Measurements from ENCODE around the gene GPR18.
"Not testable (repeated sequence)": the region's sequence is repeated elsewhere in the genome, so short reads cannot be mapped to it uniquely, and the experiment has no call there.

Gene GPR18

DNA sequence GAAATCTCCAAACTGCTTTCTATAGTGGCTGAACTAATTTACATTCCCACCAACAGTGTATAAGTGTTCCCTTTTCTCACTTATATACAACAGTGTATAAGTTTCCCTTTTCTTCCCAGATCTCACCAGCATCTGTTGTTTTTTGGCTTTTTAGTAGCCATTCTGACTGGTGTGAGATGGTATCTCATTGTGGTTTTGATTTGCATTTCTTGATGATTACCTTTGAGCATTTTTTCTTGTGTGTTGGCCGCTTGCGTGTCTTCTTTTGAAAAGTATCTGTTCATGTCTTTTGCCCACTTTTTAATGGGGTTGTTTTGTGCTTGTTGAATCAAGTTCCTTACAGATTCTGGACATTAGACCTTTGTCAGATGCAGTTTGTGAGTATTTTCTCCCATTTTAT lies 8.6 kb downstream of the GPR18 start:
- not testable (repeated sequence) for H3K27ac ChIP-seq (ENCODE audit: low read length); H3K4me3 ChIP-seq (ENCODE audit: low read length); H3K36me3 ChIP-seq (ENCODE audit: insufficient read depth, low read depth, low read length); H3K4me1 ChIP-seq (ENCODE audit: insufficient read depth, low read length); H3K9me3 ChIP-seq (ENCODE audit: insufficient read depth, low read depth, low read length); H3K9ac ChIP-seq (ENCODE audit: low read depth, low read length); H3K27me3 ChIP-seq (ENCODE audit: insufficient read depth, low read length)

DNA sequence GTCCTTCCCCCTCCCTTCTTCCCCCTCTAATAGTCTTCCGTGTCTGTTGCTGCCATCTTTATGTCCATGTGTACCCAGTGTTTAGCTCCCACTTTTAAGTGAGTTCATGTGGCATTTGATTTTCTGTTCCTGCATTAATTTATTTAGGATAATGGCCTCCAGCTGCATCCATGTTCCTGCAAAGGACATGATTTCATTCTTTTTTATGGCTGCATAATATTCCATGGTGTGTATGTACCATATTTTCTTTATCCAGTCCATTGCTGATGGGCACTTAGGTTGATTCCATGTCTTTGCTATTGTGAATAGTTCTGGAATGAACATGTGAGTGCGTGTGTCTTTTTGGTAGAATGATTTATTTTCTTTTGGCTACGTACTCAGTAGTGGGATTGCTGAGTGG lies 9.0 kb downstream of the GPR18 start:
- H3K9me3 ChIP-seq (ENCODE audit: insufficient read depth, low read depth, low read length); H3K4me3 ChIP-seq (ENCODE audit: low read length); H3K27ac ChIP-seq (ENCODE audit: low read length); H3K4me1 ChIP-seq (ENCODE audit: insufficient read depth, low read length); H3K27me3 ChIP-seq (ENCODE audit: insufficient read depth, low read length); H3K9ac ChIP-seq (ENCODE audit: low read depth, low read length): not testable (repeated sequence)
- peaks cover 12% of the 10 kb centered on the region for H3K36me3 ChIP-seq (ENCODE audit: insufficient read depth, low read depth, low read length)

DNA sequence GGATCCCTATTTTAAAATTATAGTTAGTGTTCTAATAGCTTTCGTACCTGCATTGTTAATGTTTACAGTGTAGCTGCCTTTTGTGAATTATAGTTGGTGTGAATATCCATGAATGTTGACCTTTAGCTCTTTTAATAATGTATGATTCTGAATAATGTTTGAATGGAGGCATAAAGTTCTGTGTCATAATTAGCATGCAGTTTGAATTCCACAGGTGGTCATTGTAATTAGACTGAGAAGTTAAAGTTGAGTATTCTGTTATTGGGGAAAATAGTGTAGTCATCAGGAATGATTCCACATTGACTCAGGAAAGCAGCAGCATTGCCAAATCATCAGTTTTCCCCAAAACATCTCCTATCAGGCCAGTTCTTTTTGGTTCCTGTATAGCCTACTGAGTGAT lies 12.1 kb downstream of the GPR18 start:
- Histone ChIP-seq H3K27me3 (ENCODE audit: insufficient read depth, low read length) (no peaks in the 10 kb centered on the region), H3K4me1 (ENCODE audit: insufficient read depth, low read length) (0 out of 2 replicates have a peak, but pooled peaks cover 1% of the 10 kb centered on the region), H3K9ac (ENCODE audit: low read depth, low read length) (no peak overlapping the region), H3K4me3 (ENCODE audit: low read length) (no peak overlapping the region), H3K27ac (ENCODE audit: low read length) (no peak overlapping the region), H3K36me3 (ENCODE audit: insufficient read depth, low read depth, low read length) (peaks cover 28% of the 10 kb centered on the region), H3K9me3 (ENCODE audit: insufficient read depth, low read depth, low read length) (0 out of 2 replicates have a peak, but pooled peaks cover 3% of the 10 kb centered on the region)

DNA sequence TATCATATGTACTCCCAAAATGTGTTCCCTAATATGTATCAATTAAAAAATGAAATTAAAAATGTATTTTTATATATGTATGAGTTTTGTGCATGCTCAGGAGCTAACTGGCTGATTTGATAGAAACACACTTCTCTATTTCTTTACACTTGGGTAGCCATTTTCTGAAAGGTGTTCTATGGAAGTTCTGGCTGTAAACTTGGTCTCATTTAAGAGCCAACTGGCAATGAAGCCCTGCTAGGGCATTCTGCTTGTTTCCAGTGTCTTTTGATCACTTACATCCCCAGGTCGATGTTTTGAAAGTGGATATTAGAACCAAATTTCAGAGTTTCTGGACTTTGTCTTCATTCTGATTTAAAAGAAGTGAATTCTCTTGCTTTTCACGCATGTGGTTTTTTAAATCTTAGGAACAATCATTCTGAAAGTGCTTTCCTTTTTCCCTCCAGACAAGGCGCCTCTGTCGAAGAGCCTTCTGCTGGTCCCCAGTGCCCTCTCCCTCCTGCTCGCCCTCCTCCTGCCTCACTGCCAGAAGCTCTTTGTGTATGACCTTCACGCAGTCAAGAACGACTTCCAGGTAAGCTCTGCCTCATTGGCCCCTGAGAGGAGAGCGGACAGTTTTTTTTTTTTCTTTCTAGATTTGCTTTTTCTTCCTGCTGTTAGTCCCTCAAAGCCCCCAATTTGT lies 20.1 kb downstream of the GPR18 start:
- no peak overlapping the region for H3K4me3 ChIP-seq (ENCODE audit: low read length)
- peaks cover 38% of the 10 kb centered on the region for H3K36me3 ChIP-seq (ENCODE audit: insufficient read depth, low read depth, low read length)
- 0 out of 2 replicates have a peak, but pooled peaks cover 3% of the 10 kb centered on the region for H3K9me3 ChIP-seq (ENCODE audit: insufficient read depth, low read depth, low read length)
- H3K9ac ChIP-seq (ENCODE audit: low read depth, low read length) = no peak overlapping the region
- H3K27ac ChIP-seq (ENCODE audit: low read length) = no peak overlapping the region
- H3K27me3 ChIP-seq (ENCODE audit: insufficient read depth, low read length) = no peaks in the 10 kb centered on the region
- H3K4me1 ChIP-seq (ENCODE audit: insufficient read depth, low read length) = no peaks in the 10 kb centered on the region

DNA sequence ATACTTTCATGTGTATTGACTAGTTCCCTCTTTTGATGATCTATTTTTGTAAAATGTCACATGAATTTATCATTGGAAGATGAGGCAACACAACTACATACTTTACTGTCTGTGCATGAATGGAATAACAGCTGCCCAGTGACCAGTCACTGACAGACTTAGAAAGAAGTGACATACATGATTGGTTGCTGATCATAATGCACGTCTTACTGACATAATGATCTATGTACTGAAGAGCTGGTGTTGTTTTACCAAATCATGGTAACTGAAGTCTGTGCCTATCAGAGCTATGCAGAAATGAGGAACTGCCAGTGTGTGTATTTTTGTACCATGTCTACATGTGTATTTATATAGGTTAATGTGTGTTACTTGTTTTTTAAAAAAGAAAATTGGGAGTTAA lies 26.5 kb downstream of the GPR18 start:
- Histone ChIP-seq H3K4me3 (ENCODE audit: low read length) (no peak overlapping the region), H3K9me3 (ENCODE audit: insufficient read depth, low read depth, low read length) (no peaks in the 10 kb centered on the region), H3K27me3 (ENCODE audit: insufficient read depth, low read length) (no peaks in the 10 kb centered on the region), H3K4me1 (ENCODE audit: insufficient read depth, low read length) (no peaks in the 10 kb centered on the region; the same call in 1 of the 2 replicates), H3K27ac (ENCODE audit: low read length) (no peak overlapping the region), H3K9ac (ENCODE audit: low read depth, low read length) (no peak overlapping the region), H3K36me3 (ENCODE audit: insufficient read depth, low read depth, low read length) (no peaks in the 10 kb centered on the region)

DNA sequence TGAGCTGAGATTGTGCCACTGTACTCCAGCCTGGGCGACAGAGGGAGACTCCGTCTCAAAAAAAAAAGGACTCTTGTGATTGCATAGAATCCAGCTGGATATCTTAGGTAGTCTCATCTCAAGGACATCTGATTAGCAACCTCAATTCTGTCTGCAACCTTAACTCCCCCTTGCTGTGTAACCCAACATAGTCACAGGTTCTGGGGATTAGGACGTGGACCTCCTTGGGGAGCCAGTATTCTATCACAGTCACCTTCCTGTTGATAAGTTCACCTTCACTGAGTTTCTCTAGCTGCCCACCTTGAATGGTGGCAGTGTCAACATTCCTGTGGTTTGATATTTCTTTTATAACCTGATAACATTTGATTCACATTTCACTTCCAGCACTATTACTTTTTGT lies 27.2 kb downstream of the GPR18 start:
- H3K9ac ChIP-seq (ENCODE audit: low read depth, low read length) = no peak overlapping the region
- H3K9me3 ChIP-seq (ENCODE audit: insufficient read depth, low read depth, low read length) = no peaks in the 10 kb centered on the region
- H3K27ac ChIP-seq (ENCODE audit: low read length) = no peak overlapping the region
- H3K4me1 ChIP-seq (ENCODE audit: insufficient read depth, low read length) = no peaks in the 10 kb centered on the region; the same call in 1 of the 2 replicates
- H3K4me3 ChIP-seq (ENCODE audit: low read length) = no peak overlapping the region
- H3K27me3 ChIP-seq (ENCODE audit: insufficient read depth, low read length) = no peaks in the 10 kb centered on the region
- H3K36me3 ChIP-seq (ENCODE audit: insufficient read depth, low read depth, low read length) = no peaks in the 10 kb centered on the region

DNA sequence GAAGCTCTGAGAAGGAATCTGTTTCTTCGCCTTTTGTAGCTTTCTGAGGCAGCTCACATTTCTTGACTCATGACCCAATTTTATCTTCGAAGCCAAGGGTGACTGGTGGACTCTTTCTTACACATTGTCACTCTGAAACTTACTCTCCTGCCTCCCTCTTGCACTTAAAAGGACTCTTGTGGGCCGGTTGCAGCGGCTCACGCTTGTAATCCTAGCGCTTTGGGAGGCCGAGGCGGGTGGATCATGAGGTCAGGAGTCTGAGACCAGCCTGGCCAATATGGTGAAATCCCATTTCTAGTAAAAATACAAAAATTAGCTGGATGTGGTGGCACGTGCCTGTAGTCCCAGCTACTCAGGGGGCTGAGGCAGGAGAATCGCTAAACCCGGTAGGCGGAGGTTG lies 27.6 kb downstream of the GPR18 start:
- not testable (repeated sequence) for H3K4me3 ChIP-seq (ENCODE audit: low read length); H3K27ac ChIP-seq (ENCODE audit: low read length); H3K4me1 ChIP-seq (ENCODE audit: insufficient read depth, low read length); H3K9ac ChIP-seq (ENCODE audit: low read depth, low read length); H3K27me3 ChIP-seq (ENCODE audit: insufficient read depth, low read length); H3K36me3 ChIP-seq (ENCODE audit: insufficient read depth, low read depth, low read length); H3K9me3 ChIP-seq (ENCODE audit: insufficient read depth, low read depth, low read length)

DNA sequence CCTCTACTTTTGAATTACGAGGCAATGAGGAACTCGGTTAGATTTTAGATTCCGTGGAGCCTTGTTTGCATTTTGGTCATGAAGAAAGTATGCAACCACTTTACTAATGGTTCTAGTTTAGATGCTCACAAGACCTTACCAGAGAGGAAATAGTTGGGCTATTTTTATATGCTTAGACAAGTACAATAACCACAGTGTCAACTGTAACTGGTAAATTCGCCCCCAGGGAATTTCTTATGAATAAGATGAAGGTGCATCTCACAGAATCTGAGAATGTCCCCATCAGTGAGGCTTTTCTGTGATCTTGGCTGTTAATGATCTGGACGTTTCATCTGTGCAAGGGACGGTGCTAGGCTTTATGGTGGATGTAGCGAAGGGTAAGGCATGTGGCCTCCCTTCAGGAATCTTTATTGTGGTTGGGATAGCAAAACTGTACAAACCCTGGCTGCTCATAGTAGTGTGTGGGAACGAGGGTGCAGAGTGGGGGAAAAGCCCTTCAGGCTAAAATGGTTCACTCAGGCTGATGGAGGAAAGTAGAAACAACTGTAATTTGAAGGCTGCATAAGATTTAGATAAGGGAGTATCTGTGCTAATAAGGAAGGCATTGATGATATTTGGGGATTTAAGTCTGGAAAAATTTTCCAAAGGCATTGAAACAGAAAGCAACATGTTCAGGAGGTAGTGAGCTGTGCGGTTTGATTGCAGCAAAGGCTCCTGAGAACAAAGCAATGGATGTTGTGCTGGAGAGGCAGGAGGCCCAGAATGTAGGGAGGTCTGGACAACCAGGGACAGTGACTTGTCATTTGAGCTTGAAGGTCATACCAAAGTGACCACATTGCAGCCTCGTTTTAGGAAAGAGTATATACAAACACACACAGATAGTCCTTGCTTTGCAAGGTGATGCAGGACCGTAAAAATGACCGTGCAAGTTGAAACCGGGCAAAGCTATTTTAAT lies 29.2 kb downstream of the GPR18 start:
- Histone ChIP-seq H3K9ac (ENCODE audit: low read depth, low read length) (no peak overlapping the region), H3K4me1 (ENCODE audit: insufficient read depth, low read length) (no peaks in the 10 kb centered on the region; the same call in none of the 2 replicates), H3K9me3 (ENCODE audit: insufficient read depth, low read depth, low read length) (no peaks in the 10 kb centered on the region), H3K27me3 (ENCODE audit: insufficient read depth, low read length) (no peaks in the 10 kb centered on the region), H3K36me3 (ENCODE audit: insufficient read depth, low read depth, low read length) (no peaks in the 10 kb centered on the region), H3K27ac (ENCODE audit: low read length) (no peak overlapping the region), H3K4me3 (ENCODE audit: low read length) (no peak overlapping the region)

DNA sequence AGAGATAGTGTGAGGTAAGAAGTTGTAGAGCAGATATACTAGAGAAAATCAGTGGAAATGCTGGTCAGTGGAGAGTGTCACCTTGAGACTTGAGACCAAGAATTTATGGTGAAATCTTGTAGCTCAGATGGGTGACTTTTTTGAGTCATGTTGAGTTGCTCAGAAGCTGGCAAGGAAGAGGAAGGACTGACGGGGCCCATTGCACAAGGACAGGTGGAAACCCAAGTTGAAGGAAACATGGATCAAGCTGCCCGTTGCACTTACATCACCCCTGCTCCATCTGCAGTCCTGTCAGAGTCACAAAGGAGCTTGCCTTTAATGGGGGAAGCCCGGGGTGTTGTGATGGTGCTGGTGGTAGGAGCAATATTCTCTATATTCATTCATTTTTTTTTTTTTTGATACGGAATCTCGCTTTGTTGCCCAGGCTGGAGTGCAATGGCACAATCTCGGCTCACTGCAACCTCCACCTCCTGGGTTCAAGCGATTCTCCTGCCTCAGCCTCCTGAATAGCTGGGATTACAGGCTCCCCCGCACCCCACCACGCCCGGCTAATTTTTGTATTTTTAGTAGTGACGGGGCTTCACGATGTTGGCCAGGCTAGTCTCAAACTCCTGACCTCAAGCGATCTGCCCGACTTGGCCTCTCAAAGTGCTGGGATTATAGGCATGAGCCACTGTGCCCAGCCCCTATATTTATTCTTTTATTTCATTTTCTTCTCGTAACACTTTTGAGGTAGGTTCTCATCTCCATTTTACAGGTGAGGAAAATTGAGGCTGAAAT lies 30.1 kb downstream of the GPR18 start:
- Histone ChIP-seq H3K27ac (ENCODE audit: low read length) (no peak overlapping the region), H3K36me3 (ENCODE audit: insufficient read depth, low read depth, low read length) (no peaks in the 10 kb centered on the region), H3K9ac (ENCODE audit: low read depth, low read length) (no peak overlapping the region), H3K4me3 (ENCODE audit: low read length) (no peak overlapping the region), H3K27me3 (ENCODE audit: insufficient read depth, low read length) (no peaks in the 10 kb centered on the region), H3K4me1 (ENCODE audit: insufficient read depth, low read length) (peaks cover 4% of the 10 kb centered on the region), H3K9me3 (ENCODE audit: insufficient read depth, low read depth, low read length) (no peaks in the 10 kb centered on the region)

DNA sequence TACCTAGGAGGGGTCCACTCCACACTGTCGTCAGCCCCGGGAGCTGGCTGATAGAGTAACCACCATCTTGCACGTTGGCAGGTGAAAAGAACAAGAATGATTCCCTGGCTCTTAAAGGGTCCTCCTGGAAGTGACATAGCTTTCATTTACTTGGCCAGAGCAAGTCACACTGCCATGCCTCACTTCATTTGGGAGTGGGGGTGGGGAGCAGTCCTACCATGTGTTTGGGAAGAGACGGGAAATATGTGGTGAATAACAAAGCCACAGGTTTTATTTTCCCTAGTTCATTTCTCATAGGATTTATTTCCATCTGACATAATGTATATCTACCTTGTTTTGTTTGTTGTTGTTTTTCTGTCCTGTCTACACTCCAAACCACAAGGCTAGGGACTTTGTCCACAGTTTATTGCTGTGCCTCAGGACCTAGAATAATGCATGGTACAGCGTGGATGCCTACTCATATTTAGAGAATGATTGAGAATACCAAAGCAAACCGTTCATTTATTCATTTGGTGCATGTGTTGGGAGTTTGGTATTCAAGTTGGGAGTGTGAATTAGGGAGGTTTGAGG lies 30.8 kb downstream of the GPR18 start:
- H3K27ac ChIP-seq (ENCODE audit: low read length) = no peak overlapping the region
- H3K36me3 ChIP-seq (ENCODE audit: insufficient read depth, low read depth, low read length) = no peaks in the 10 kb centered on the region
- H3K27me3 ChIP-seq (ENCODE audit: insufficient read depth, low read length) = no peaks in the 10 kb centered on the region
- no peak overlapping the region for H3K9ac ChIP-seq (ENCODE audit: low read depth, low read length)
- H3K4me1 ChIP-seq (ENCODE audit: insufficient read depth, low read length) = peaks cover 4% of the 10 kb centered on the region
- H3K9me3 ChIP-seq (ENCODE audit: insufficient read depth, low read depth, low read length) = no peaks in the 10 kb centered on the region
- no peak overlapping the region for H3K4me3 ChIP-seq (ENCODE audit: low read length)

DNA sequence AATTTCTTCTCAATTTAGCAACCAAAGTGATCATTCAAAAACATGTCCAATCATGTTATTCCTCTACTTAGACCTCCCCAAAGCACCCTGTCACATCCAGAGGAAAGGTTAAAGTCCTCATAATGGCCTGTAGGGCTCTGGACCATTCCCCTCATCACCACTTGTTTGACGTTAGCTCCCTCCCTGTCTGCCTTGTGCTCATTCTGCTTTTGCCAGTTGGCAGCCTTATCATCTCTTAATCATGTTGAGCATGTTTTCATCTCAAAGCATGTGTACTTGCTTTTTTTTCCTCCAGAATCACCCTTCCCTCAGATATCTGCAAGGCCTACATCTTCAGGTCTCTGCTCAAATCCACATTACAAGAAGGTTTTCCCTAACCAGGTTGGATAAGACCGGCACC lies 31.7 kb downstream of the GPR18 start:
- Histone ChIP-seq H3K27me3 (ENCODE audit: insufficient read depth, low read length) (no peaks in the 10 kb centered on the region), H3K27ac (ENCODE audit: low read length) (no peak overlapping the region), H3K36me3 (ENCODE audit: insufficient read depth, low read depth, low read length) (no peaks in the 10 kb centered on the region), H3K9ac (ENCODE audit: low read depth, low read length) (no peak overlapping the region), H3K4me1 (ENCODE audit: insufficient read depth, low read length) (peaks cover 4% of the 10 kb centered on the region), H3K4me3 (ENCODE audit: low read length) (no peak overlapping the region), H3K9me3 (ENCODE audit: insufficient read depth, low read depth, low read length) (no peaks in the 10 kb centered on the region)
